NCI-H524 (cell line): Measurements from ENCODE around the gene MYOF.
"Not testable (repeated sequence)": the region's sequence is repeated elsewhere in the genome, so short reads cannot be mapped to it uniquely, and the experiment has no call there.

Experiments used
- DNase-seq, 2 experiments: peaks; one replicate each; lab custom pipeline; 2025; lab: John Stamatoyannopoulos, UW

Gene MYOF

DNA sequence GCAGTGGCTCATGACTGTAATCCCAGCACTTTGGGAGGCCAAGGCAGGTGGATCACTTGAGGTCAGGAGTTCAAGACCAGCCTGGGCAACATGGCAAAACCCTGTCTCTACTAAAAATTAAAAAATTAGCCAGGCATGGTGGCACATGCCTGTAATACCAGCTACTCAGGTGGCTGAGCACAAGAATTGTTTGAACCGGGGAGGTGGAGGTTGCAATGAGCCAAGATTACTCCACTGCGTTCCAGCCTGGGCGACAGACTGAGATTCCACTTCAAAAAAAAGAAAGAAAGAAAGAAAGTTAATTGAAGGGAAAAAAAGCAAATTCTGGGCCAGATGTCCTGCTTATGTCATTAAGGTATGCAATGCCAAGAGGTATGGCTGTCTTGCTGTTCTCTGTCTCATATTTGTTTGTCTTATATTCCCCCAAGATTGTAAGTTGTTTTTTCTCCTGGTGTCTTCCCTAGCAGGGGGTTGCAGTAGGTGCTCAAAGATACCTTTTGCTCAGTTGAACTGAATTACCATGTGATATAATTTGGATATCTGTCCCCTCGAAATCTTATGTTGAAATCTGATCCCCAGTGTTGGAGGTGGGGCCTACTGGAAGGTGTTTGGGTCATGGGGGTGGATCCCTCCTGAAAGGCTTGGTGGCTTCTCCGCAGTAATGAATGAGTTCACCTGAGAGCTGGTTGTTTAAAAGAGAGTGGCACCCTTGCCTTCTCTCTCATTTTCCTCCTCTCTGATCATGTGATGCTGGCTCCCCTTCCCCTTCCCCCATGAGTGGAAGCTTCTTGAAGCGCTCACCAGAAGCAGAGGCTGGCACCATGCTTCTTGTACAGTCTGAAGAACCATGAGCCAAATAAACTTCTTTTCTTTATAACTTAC, 60.9 kb downstream of the MYOF start:
- DNase-seq = peak in 1 of 2 experiments; percentile 9

DNA sequence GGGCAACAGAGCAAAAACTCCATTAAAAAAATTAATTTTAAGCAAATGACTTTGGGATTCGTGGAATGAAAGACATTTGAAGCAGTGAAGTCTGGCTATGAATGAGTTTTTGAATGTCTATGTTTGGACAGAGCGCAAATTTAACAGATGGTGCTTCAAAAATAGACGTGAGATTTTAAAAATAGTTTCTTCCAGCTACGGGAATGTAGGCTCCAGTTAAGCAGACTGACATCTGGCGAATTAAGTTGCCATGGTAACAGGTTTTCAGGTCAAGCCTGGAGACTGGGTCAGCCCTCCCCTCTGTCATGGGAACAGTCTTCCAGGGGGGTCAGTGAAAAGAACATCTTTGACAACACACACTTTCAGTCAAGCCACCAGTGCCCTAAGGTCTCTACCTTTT, 62.0 kb downstream of the MYOF start:
- DNase-seq = peak; percentile 66 to 86

DNA sequence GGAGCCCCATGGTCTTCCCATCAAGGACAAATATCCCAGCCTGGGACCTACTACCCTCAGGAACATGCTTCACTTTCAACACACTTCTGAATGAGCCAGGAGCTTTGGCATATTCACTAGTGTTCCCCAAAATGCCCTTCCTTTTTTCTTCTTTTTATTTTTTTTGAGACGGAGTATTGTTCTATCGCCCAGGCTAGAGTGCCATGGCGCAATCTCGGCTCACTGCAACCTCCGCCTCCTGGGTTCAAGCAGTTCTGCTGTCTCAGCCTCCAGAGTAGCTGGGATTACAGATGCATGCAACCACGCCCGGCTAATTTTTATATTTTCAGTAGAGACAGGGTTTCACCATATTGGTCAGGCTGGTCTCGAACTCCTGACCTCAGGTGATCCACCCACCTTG, 63.1 kb downstream of the MYOF start:
- not testable (repeated sequence) for DNase-seq

DNA sequence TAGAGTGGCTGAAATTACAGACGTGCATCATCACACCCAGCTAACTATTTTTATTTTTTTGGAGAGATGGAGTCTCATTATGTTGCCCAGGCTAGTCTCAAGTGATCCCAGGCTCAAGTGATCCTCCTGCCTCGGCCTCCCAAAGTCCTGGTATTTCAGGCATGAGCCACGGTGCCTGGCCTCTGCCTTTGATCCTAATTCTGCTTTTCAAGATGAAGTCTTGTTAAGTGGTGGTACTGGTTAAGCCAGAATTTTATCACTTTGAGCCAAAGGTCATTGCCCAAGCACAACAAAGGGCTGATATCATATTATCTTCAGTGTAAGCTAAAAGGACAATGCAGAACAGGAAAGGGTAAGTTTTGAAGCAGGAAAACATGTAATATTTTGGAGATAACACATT, 64.2 kb downstream of the MYOF start:
- DNase-seq = no peak

DNA sequence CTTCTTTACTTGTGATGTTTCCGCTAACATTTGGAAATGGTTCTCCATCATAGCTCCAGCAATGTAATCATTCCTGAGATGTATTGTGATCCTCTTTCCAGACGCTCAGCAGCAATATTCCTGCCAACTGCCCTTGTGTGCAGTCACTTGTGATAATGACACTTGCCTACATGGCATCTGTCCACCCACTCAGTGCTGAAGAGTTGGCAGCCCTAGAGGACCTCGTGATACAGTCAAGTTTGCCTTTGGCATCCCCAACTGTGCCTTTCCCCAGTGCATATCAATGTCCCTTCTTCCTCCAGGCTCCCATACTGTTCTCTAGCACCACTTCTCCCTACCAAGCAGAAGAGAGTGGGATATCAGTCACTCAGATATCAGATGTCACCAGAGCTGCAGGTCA, 64.9 kb downstream of the MYOF start:
- peak; percentile 39 to 75 for DNase-seq

DNA sequence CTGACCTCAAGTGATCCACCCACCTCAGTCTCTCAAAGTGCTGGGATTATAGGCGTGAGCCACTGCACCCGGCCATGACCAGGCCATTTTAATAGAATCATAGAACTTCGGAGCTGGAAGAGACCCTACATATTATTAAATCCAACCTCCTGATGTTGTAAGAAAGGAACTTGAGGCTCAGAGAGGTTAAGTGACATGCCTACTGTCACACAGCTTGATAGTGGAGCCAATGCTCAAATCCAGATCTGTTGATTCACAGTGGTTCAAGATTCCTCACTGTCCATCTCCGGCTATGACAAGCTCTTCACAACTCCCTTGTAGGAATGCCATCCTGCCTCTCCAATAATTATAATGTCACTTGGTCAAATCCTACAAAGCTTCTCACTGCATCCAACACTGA, 65.3 kb downstream of the MYOF start:
- no peak for DNase-seq

DNA sequence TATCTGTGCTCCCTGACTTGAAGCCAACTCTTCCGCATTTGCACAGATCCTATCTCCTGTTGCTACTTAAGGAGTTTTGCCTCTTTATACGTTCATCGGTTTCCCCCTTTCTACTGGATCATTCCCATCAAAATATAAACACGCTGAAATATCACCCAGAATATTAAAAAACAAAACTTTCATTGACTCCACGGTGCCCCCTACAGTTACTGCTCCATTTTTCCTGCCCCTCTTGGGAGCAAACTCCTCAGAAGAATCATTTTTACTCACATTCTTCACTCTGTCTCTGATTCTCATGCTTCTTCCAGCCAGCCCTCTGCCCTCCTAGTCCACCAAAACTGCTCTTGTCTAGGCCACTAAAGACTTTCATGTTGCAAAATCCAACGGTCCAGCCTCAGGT, 66.4 kb downstream of the MYOF start:
- no peak for DNase-seq

DNA sequence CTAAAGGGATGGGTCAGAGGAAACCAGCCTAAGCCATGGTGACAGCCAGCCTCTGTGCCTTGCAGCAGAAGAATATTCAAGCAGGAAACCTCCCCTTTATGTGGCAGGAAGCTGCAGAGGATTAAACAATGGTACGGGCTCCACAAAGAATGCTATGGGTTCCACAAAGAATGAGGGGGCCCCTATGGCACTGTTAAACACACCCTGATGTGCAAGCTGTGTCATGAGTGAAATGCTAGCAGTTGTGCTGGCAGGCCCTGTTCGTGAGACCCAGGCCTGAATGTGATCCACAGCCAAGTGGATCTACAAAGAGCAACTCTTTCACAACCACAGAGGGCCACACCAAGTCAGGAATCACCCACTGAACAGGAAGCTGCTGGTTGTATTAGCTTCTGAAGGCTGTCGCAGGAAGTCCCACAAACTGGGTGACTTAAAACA, 68.9 kb downstream of the MYOF start:
- no peak for DNase-seq

DNA sequence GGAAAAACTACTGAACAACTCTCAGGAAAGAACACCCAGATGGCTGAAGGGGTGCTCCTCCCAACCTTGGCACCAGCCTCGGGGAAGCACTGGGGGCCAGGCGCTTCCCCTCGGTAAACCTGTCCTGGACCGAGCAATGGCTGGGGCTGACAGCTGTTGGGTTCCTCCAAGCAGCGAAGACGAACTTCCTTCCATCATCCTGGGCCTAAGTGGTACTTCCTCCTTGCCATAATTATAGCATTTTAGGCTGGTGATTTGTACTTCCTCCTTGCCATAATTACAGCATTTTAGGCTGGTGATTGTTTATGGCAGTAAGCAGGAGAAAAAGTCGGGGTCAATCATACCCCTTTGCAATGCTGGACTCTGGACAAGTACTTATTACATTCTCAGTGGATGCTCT, 69.3 kb downstream of the MYOF start:
- DNase-seq = no peak

DNA sequence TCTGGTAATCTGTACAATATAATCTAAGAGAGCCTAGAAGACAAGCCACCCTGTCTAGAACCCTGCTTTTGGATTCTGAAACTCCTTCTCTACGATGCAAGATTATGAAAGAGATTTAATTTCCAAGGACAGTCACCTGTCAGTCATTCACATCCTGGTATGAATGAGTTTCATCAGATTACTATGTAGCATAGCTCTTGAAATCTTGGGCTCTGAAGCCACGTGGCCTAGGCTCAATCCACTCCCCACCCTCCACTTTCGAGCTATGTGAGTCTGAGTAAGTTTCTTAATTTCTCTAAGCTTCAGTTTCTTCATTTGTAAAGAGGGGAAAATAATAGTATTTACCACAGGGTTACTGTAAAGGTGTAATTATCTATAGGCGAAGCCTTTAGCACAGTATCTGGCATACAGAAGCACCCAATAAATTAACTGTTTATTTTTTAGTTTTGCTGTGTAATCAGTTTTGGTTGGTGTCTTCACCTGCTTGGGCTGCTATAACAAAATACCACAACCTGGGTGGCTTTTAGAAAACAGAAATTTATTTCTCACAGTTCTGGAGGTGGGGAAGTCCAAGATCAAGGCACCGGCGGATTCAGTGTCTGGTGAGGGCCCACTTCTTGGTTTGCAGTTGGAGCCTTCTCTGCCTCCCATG, 71.3 kb downstream of the MYOF start:
- DNase-seq = no peak

DNA sequence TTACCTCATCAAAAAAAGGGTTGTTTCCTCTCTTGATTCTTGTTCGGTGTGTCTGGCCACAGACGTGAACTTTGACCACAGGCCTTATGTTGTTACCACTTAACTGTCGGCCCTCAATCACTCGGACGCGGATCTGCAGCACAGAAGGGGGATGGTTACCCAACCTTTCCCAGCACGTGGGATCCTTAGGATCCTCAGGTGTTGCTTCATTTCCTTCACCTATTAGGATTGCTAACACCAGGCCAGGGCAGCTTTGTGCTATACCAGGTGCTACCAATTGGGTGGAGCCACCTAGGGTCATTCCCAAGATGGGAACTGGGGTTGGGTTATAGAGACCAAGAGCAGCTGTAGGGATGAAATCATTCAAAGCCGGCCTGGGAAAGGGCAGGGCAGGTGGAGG, 73.4 kb downstream of the MYOF start:
- no peak for DNase-seq

DNA sequence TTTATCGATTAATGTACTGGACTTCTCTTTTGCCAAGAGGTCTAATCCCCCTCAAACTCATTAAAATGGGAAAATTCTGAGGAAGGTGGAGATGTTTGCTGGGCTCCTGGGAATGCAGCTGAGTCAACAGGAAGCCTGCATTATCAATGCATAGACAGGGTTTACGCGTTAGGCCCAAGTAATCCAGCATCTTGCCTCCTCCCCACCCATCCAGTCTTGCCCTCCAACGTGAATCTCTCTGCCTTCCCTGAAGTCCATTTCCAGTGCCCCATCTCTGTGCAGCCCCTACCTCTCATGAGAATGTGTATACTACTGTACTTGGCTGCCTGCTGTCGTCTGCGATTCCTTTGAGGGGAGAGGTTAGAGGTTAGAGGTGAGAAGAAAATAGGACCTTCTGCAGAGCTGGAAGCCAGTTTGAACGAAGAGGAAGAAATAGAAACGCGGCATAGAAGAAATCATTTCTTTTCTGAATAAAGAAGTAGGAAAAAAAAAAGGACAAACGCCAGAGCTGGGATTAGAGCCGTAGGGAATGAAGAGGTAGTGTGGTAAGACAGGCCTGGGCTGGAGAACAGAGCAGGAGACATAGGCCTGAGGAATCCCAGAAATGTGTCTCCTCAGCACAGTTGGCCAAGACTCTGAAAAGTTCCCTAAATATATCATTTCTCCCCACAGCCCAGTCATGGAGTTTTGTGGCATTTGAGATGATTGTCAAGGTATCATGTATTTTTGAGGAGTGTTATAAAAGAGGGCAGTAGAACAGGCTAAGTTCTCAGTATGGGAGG, 75.6 kb downstream of the MYOF start:
- no peak for DNase-seq

DNA sequence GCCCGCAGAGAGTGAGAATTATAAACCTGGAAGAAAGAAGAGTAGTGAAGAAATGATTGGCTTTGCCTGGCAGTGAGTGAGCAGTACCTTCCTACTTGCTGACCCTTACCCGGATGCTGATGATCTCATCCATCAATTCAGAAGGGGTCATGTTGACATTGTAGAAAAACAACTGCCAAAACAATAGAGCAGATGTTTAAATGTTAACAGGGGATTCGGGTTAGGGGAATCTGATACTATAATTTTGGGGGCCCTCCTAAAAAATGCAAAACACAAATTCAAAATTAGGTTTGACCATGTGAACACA, 78.1 kb downstream of the MYOF start:
- DNase-seq = no peak

DNA sequence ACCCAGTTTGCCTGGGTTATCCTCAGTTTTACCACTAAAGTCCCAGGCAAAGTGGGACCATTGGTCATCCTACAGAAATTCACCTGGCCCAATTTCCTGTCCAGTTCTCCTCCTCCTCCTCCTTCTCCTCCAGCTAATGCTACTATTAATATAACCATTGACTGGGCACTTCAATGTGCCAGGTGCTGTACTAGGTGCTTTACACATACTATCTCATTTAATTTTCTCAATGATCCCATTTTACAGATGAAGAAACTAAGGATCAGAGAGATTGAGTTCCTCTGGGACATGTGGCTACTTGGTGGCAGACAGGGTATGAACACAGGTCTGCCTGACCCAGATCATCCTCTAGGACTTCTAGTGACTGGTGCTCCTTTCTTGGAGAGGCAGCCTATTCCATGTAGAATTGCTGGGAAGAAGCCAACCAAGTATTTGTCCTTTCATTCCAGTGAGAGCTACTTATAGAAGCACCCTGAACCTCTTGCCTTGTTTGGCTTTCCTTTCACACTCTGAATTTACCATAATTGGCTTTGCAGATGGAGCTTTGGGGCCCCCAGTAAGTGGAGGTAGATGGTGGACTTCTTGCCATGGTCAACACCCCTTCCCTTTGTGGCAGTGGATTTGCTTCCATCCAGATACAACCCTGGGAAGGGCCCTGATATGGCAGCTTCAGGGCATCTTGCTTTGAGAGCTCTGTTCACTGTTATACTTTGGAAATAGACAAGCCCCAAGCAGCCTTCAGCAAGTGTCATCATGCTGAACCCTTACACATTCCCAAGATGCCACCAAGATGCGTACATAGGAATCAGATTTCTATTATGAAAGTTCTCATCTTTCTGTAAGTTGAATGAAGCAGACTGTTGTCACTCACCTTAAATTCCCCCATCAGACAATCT, 78.7 kb downstream of the MYOF start:
- no peak for DNase-seq

DNA sequence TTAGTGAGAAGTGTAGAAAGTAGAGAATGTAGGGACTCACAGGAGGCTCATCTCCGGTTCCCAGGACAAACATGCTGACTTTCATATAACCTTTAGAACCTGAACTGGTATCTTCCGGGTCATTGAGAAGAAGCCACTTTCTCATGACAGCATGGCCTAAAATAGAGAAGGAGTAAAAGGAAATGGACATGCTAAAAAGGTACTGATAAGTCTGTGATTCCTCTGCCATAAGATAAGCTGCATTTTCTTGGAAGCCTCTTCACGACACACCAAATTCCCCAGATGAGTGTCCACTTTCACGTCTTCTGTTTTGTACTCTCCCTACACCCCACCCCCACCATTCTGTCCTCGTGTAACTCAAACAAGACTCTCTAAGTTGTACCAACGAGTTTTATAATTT, 79.9 kb downstream of the MYOF start:
- DNase-seq = no peak

DNA sequence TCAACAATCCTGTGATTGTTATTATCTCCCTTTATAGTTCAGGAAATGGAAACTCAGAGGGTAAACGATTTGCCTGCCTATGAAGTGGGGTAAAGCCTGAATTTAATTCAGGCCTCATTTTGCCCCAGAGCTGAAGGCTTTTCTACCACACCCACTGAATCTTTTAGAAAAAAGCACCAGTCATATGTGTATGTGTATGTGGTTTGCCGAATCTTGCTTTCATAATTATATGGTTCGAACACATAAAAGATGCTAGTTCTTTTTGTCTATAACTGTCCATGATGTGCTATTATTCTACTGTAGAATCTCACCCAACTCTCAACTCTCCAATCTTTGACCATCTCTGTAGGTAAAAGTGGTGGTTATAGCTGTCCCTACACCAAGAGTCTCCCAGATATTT, 83.6 kb downstream of the MYOF start:
- DNase-seq = no peak

DNA sequence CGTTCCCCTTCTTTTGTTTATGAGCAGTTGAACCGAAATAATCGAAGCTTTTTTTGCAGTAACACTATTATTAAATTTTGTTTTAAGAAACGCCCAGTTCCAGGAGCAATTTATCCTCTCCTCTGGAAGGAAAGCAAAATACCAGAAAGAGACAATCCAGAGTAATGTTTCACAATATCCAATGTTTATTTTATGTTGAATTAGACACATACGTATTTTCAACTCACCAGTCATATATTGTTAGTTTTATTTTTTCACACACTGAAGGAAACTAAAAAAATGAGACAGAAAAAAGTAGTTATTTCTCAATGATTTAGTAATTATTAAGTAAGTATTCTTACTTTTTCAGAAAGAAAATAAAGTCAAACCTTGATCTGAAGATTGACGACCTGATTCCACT, 85.1 kb downstream of the MYOF start:
- DNase-seq = no peak

DNA sequence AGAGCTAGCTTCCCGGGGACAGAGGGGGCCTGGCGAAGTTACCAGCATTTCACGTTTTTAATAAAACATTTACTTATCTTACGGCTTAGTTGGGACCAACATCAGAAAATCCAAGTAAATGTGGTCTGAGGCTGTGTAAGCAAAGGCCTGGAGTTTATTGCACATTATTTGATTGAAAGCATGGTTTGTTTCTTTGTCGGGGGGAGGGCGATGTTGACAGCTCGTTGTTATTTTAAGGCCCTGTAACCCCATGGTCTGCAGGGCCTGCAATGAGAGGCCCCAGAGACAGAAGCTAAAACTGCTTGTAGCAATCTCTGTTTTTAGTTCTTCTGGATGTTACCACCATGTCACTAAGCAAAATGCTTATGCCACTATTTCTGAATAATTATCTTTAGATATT, 88.9 kb downstream of the MYOF start:
- DNase-seq = no peak

DNA sequence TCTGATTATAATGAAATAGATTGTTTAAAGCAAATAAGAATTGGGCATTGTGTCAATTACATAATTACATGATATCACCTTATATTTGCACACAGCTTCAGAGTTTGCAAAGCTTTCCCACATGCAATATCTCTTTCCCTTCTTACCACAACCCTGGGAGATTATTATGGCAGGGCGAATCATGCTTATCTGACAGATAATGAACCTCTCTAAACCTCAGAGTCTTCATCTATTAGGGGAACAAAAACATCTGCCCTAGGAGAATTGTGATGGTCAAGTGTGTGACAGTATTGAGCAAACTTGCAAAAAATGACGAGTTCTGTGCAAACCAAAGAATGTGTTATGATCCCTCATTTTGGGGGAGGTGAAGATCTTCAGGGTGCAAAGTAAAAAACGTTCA, 90.0 kb downstream of the MYOF start:
- no peak for DNase-seq

DNA sequence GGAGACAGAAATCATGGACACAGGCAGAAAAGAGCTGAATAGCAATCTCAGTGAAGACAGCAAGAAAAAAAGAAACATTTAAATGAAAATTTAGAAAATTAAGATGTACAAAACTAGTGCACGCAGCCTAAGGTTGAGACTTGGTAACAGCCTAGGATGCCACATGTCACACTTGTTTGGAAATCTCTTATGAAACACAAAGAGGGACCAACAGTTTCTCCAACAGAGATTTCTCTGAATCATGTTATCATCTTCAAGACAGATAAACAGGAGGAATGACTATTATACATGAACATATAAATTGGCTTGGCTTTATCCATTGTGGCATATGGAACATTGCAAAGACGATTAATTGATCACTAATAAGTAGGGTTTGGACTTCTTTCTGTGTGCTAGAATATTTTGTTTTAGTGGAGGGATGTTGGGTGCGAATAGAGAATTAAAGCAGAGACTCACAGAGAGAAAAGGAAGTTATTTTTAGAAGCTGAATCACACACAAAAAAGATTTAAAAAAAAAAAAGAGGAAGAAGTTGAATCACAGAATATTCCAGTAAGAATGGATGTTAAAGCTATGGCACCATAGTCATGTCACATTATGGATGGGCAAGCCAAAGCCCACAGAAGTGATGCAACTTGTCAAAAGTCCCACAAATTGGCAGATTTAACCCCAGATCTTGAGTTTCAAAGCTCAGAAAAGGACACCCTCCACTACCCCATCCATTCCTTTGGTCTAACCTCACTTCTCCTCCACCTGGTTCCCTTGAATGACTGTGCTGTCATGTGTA, 91.6 kb downstream of the MYOF start:
- DNase-seq = no peak
